Psoas muscle (tissue), 8 donors: ENCODE measurements around the gene KCNH6. TPM values are rescaled to one million over a fixed set of nuclear protein-coding genes. Genes with fewer than 3 reads are reported as not detected.

Experiments
- ATAC-seq, 4 donors: fragments of 200-7000 bp; cut with Tn5 transposase; one replicate each; pipeline ENCODE4 v1.9.1; 2020; ENCODE audit warnings: moderate library complexity in 3 of 4, mild to moderate bottlenecking in 2 of 4
- DNase-seq, 2 donors: peaks; one replicate each; pipeline ENCODE4 v3.0.0-alpha.2; 2020
- H3K27ac ChIP-seq: fragments of 200-600 bp; one replicate; pipeline ENCODE4 v1.8.0; 2022
- H3K27me3 ChIP-seq, 3 donors: fragments of 200-600 bp in 1 of 3; one replicate each; pipeline versions ENCODE4 v1.6.1 to v1.8.0; 2013 to 2022; ENCODE audit warnings: low read length in 2 of 3, mild to moderate bottlenecking in 2 of 3, moderate library complexity in 1 of 3; ENCODE audit not compliant: insufficient read depth in 3 of 3
- H3K36me3 ChIP-seq, 2 donors: fragments of 200-600 bp in 1 of 2; one replicate each; pipeline versions ENCODE4 v1.6.1 to v1.8.0; 2013 to 2022; ENCODE audit warnings: low read depth in 1 of 2, mild to moderate bottlenecking in 1 of 2, moderate library complexity in 1 of 2; ENCODE audit not compliant: insufficient read depth in 1 of 2
- H3K4me1 ChIP-seq: fragments of 200-600 bp; one replicate; pipeline ENCODE4 v1.8.0; 2022
- H3K4me3 ChIP-seq: fragments of 200-600 bp; one replicate; pipeline ENCODE4 v1.8.0; 2022; ENCODE audit warnings: mild to moderate bottlenecking
- H3K9me3 ChIP-seq: fragments of 200-600 bp; one replicate; pipeline ENCODE4 v1.8.0; 2022
- WGBS, 3 donors: extraction: QIAGEN DNeasy Blood & Tissue Kit; methylation state at CpG; one replicate each; pipeline versions ENCODE4 v1.1.6 to v1.1.7; 2013; 5-methylcytosine and 5-hydroxymethylcytosine counted together
- intact Hi-C, 2 donors: fragments of 100-400 bp; cut with DNase I; formaldehyde crosslinking; loops; one replicate each; pipeline versions ENCODE4 v1.11.0 to v1.14.2; 2022
- polyA plus RNA-seq, 3 donors: library from polyadenylated mRNA; stranded (reverse); fragments of 200-250 nt; gene quantifications; one replicate each; pipeline ENCODE4 v1.2.3, GENCODE V29; 2013
- total RNA-seq, 4 donors: library from RNA; stranded (reverse); fragmentation: NEBNext Ultra II Directional in 2 of 4; extraction: Animal tissue kit (Norgen Biotek cat#: 25700) in 2 of 4; gene quantifications; one replicate each; pipeline versions ENCODE4 v1.2.1 to v1.2.4, GENCODE V29; 2021 to 2023
- TF ChIP-seq, protein P1 (sequence below): fragments of 200-600 bp; IDR thresholded peaks from one replicate; pipeline ENCODE4 v1.8.0; 2022; ENCODE audit warnings: antibody characterized with exemption
- donor health status: healthy with polysubstance abuse.
- donor health status: DM: no; HTN: no; CAD: no; lungs with moderate emphysema.
- donor health status: Bipolar disorder and iron deficiency.
- donor health status: healthy.
- donor health status: DM: yes; HTN: yes; CAD: no.
- donor health status: DM: no; HTN: no; CAD: no.
- donor health status: DM: no; HTN: no; CAD: no.
- donor health status: DM: yes; HTN: yes; CAD: no.

The KCNH6 gene
- total and polyA plus RNA-seq, 7 donors: not detected

DNA sequence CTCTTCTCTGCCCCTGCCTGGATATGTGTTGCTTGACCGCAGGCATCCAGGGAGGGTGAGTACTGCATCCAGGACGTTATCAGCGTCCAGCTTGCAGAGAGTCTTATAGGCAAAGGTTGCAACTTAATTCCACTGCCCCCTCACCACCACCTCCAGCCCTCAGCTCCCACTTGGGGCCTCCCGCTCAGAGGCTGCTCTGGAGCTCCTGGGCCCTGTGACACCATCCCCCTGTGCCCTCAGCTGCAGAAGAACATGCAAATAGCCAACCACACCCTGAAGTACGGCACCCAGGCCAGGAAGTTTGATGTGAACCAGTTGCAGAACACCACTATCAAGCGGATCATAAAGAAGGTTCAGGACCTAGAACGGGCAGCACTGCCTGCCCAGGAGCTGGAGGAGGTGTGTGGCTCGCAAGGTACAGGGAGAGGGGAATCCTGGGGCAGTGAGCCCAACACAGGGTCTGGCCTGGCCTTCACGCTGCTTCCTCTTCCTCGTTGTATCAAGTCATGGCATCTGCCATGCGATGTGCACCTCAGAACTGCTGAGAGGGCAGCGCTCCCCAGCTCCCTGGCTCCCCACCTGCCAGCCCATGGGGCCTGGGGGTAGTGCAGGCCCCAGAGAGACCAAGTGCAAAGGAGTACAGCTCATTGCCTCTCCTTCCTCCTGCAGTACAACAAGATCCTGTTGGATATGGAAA lies 36.7 kb upstream of the KCNH6 start:
- peaks cover 0 to 7% (median 3%) of the 10 kb centered on the region in 3 donors for H3K27me3 ChIP-seq
- H3K36me3 ChIP-seq: no peaks in the 10 kb centered on the region
- TF ChIP-seq, protein P1, sequence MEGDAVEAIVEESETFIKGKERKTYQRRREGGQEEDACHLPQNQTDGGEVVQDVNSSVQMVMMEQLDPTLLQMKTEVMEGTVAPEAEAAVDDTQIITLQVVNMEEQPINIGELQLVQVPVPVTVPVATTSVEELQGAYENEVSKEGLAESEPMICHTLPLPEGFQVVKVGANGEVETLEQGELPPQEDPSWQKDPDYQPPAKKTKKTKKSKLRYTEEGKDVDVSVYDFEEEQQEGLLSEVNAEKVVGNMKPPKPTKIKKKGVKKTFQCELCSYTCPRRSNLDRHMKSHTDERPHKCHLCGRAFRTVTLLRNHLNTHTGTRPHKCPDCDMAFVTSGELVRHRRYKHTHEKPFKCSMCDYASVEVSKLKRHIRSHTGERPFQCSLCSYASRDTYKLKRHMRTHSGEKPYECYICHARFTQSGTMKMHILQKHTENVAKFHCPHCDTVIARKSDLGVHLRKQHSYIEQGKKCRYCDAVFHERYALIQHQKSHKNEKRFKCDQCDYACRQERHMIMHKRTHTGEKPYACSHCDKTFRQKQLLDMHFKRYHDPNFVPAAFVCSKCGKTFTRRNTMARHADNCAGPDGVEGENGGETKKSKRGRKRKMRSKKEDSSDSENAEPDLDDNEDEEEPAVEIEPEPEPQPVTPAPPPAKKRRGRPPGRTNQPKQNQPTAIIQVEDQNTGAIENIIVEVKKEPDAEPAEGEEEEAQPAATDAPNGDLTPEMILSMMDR: no peak
- no peaks in the 10 kb centered on the region for H3K9me3 ChIP-seq
- no peak overlapping the region for H3K4me3 ChIP-seq
- intact Hi-C loops: no loop called here
- WGBS, 3 donors: 75 to 82% (median 75%) methylated on average over 12 of the region's 12 CpGs
- DNase-seq: no peak
- no peak overlapping the region for H3K27ac ChIP-seq
- ATAC-seq: no peak
- H3K4me1 ChIP-seq: no peaks in the 10 kb centered on the region

DNA sequence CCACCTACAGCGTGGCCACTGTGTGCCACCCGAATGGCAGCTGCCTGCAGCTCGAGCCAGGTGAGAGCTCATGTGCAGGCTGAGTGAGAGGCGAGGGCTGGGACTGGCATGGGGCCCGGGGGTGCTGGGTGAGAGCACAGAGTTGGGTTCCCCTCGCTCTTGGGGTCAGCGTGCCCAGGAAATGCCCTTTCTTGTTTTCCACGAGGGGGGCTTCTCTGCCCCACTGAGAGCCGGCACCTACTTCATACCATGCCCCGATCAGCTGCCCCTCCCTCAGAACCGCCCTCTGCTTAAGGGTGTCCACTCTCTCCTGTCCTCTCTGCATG lies 36.2 kb upstream of the KCNH6 start:
- peaks cover 0 to 8% (median 2%) of the 10 kb centered on the region in 3 donors for H3K27me3 ChIP-seq
- H3K27ac ChIP-seq: no peak overlapping the region
- no peaks in the 10 kb centered on the region for H3K4me1 ChIP-seq
- WGBS, 3 donors: 78 to 88% (median 84%) methylated on average over 8 to 11 of the region's 11 CpGs
- TF ChIP-seq, protein P1: no peak
- intact Hi-C loops: no loop called here
- no peak overlapping the region for H3K4me3 ChIP-seq
- ATAC-seq (no peak), DNase-seq (no peak)
- H3K9me3 ChIP-seq: no peaks in the 10 kb centered on the region
- no peaks in the 10 kb centered on the region for H3K36me3 ChIP-seq

DNA sequence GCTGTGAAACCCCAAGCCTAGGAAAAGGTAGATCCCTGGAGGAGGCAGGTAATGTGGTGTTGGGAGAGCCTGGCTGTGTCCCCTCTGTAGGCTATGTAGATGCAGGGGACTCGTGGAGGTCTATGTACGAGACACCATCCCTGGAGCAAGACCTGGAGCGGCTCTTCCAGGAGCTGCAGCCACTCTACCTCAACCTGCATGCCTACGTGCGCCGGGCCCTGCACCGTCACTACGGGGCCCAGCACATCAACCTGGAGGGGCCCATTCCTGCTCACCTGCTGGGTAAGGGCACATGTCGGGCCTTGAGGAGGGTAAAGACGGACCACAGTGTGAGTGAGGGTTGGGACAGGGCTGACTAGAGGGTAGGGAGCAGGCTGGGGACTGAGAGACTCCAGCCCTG lies 34.3 kb upstream of the KCNH6 start:
- no peak for DNase-seq
- intact Hi-C loops: no loop called here
- Histone ChIP-seq H3K4me3 (no peak overlapping the region), H3K4me1 (no peaks in the 10 kb centered on the region), H3K27ac (no peak overlapping the region), H3K9me3 (no peaks in the 10 kb centered on the region), H3K36me3 (no peaks in the 10 kb centered on the region), H3K27me3 (peaks cover 0 to 8% (median 2%) of the 10 kb centered on the region in 3 donors)
- 90 to 96% (median 91%) methylated on average over 10 of the region's 10 CpGs for WGBS, 3 donors
- TF ChIP-seq, protein P1: no peak
- ATAC-seq: no peak

DNA sequence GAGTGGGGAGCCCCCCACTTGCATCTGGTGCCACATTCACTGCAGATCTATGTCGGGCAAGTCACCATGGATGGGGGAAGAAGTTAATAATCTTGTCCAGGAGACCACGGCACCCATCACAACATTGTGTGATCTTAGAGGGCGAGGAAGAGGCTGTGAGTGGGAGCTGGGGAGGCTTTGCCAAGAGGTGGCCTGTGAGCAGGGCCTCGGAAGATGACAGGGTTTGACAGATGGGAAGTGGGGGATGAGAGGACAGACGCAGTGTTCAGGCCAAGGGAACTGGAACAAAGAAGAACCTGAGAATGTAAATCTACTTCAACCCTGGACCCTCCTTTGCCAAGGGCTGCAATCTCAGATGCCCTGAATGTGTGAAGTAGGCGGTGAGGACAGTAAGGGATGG lies 33.9 kb upstream of the KCNH6 start:
- H3K4me3 ChIP-seq: no peak overlapping the region
- H3K9me3 ChIP-seq: no peaks in the 10 kb centered on the region
- no peaks in the 10 kb centered on the region for H3K4me1 ChIP-seq
- no peak for DNase-seq
- WGBS, 3 donors: 77 to 81% (median 78%) methylated on average over 6 of the region's 6 CpGs
- no peak for ATAC-seq
- no peaks in the 10 kb centered on the region for H3K36me3 ChIP-seq
- H3K27me3 ChIP-seq: peaks cover 0 to 8% (median 2%) of the 10 kb centered on the region in 3 donors
- intact Hi-C loops: no loop called here
- H3K27ac ChIP-seq: no peak overlapping the region
- TF ChIP-seq, protein P1: no peak

DNA sequence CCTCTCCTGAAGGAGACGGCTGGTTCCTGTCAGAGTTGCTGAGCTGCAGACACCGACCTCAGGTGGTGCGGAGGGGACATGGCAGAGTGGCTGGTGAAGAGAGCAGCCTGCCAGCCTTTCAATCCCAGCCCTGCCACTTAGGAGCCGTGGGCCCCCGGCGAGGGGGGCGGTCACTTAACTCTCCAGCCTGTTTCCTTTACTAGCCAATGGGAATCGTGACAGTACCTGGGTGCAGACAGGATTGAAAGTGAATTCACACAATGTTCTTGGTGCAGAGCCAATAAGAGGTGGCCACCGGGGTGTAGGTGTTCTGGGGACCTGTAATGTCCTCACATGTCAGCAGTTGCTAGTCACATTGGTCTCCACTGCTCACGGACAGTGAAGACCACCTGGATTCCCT lies 32.8 kb upstream of the KCNH6 start:
- Histone ChIP-seq H3K36me3 (no peaks in the 10 kb centered on the region), H3K4me3 (no peak overlapping the region), H3K27ac (no peak overlapping the region), H3K27me3 (peaks cover 0 to 8% (median 2%) of the 10 kb centered on the region in 3 donors), H3K9me3 (no peaks in the 10 kb centered on the region), H3K4me1 (no peaks in the 10 kb centered on the region)
- intact Hi-C loops: no loop called here
- DNase-seq: no peak
- ATAC-seq: no peak
- 58 to 60% (median 58%) methylated on average over 10 of the region's 10 CpGs for WGBS, 3 donors
- TF ChIP-seq, protein P1: no peak
